GM12878 (cell line): ENCODE results near the gene NFATC3. TPM values are rescaled to one million over a fixed set of nuclear protein-coding genes. Genes with fewer than 3 reads are reported as not detected.

ENCODE experiments used
- BHLHE40 ChIP-seq, 2 experiments: fragments of 450-650 bp in 1 of 2; IDR thresholded peaks; 2 replicates each; pipeline ENCODE4 v1.6.1; 2011 to 2017; ENCODE audit warnings: low read depth in 2 of 2, borderline replicate concordance in 1 of 2, improper control_type of control experiment in 1 of 2, low read length in 1 of 2, mild to moderate bottlenecking in 1 of 2
- GATAD2B ChIP-seq: fragments of 450-650 bp; conservative IDR thresholded peaks from 2 replicates; pipeline ENCODE4 v1.6.1; 2017; ENCODE audit warnings: low read depth, mild to moderate bottlenecking, moderate library complexity
- IKZF2 ChIP-seq, 2 experiments: fragments of 450-650 bp; IDR thresholded peaks; 2 replicates each; pipeline ENCODE4 v1.6.1; 2017; ENCODE audit warnings: mild to moderate bottlenecking in 2 of 2, moderate library complexity in 2 of 2
- MEF2A ChIP-seq: IDR thresholded peaks from 2 replicates; pipeline ENCODE4 v1.6.1; 2011; ENCODE audit warnings: low read depth, mild to moderate bottlenecking, low read length, moderate library complexity; ENCODE audit not compliant: insufficient read depth
- PAX8 ChIP-seq: fragments of 450-650 bp; IDR thresholded peaks from 2 replicates; pipeline ENCODE4 v1.6.1; 2017; ENCODE audit warnings: mild to moderate bottlenecking, moderate library complexity
- PKNOX1 ChIP-seq: fragments of 450-650 bp; IDR thresholded peaks from 2 replicates; pipeline ENCODE4 v1.6.1; 2016; ENCODE audit warnings: mild to moderate bottlenecking
- RUNX3 ChIP-seq: IDR thresholded peaks from 2 replicates; pipeline ENCODE4 v1.6.1; 2012; ENCODE audit warnings: low read length, inconsistent platforms
- SMC3 ChIP-seq: IDR thresholded peaks from 2 replicates; pipeline ENCODE4 v1.6.1; 2011; ENCODE audit warnings: low read length, improper control_type of control experiment, borderline replicate concordance
- polyA plus RNA-seq, 11 experiments: library from polyadenylated mRNA; depleted of rRNA in 4 of 11; unstranded in 6 of 11; stranded (reverse) in 5 of 11; fragments of >200 nt; fragmentation: Nextera tagmentation in 4 of 11; fragmentation: Illumina TruSeq in 1 of 11; extraction: Ambion mirVana in 4 of 11; extraction: Trizol in 1 of 11; gene quantifications; 1 replicate in 1 of 11; 2 replicates in 10 of 11; pipeline versions ENCODE4 v1.2.1 to v1.2.3, GENCODE V29; 2011 to 2016; ENCODE audit warnings: inconsistent platforms in 2 of 11, missing spikeins in 2 of 11, low read depth in 1 of 11
- total RNA-seq, 4 experiments: library from RNA; depleted of rRNA in 3 of 4; stranded (reverse); fragments of >200 nt in 3 of 4; fragmentation: Illumina TruSeq in 1 of 4; extraction: Trizol in 1 of 4; gene quantifications; 2 replicates each; pipeline versions ENCODE4 v1.2.1 to v1.2.3, GENCODE V29; 2013 to 2021
- TF ChIP-seq, protein P1 (sequence below): fragments of 150-350 bp; IDR thresholded peaks from 2 replicates; pipeline ENCODE4 v1.6.1; 2016; ENCODE audit warnings: low read depth, low read length
- TF ChIP-seq, protein P2 (sequence below): fragments of 450-650 bp; IDR thresholded peaks from 2 replicates; pipeline ENCODE4 v1.6.1; 2017; ENCODE audit warnings: low read depth, mild to moderate bottlenecking, moderate library complexity
- TF ChIP-seq, protein P3 (sequence below): fragments of 450-650 bp; formaldehyde crosslinking; IDR thresholded peaks from 2 replicates; pipeline ENCODE4 v1.4.0; 2022; ENCODE audit warnings: mild to moderate bottlenecking, moderate library complexity
- TF ChIP-seq, protein P4 (sequence below): fragments of 450-650 bp; formaldehyde crosslinking; IDR thresholded peaks from 2 replicates; pipeline ENCODE4 v1.4.0; 2020; ENCODE audit warnings: mild to moderate bottlenecking, moderate library complexity

Gene NFATC3
- total and polyA plus RNA-seq, 10 of the 15 experiments (the other 5 are each of a cell fraction or from before 2014, with no cell fraction given) = 4.2 to 37.6 (median 24.9) TPM

DNA sequence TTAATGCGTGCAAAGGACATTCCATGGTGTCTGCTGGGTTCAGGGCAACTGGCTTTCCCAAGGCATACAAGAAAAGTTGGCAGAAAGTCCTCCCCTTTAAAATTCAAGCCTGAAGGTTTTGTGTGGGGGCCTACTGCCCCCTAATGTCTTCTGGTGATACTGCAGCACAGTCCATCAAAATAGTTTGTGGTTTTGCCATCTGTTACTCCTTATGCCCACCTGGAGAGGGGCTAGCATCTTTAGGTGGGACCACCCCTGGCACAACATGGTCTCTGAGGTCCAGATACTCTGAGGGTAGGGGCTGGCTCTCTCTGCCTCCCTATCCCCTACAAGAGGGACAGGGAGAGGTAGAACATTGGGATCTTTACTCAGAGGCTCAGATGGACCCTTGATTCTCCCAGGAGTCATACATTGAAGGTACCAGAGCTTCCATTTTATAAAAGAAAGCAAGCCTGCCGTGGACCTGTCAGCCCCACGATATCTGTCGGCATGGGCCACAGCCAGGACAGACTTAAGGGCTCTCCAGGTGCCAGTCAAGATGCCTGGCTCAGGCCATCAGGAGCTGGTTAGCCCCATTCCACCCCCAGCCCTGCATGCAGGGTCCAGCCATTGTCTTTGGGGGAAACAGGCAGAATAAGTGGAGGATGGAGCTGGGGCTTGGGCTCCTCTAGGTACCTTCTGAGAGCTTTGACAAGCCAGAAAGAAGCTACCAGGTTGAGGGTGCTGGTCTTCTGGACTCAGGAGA lies 144.4 kb downstream of the NFATC3 start (continued):
- TF ChIP-seq PAX8 (no peak), BHLHE40 (IDR thresholded peaks at IDR 0.05; ENCODE audit: borderline replicate concordance in 1 of 2, low read depth in 2 of 2, low read length in 1 of 2) (0 out of 4 replicates have a peak, but pooled peaks of 1 of the 2 experiments have one; percentile 50), SMC3 (peak; percentile 72), PKNOX1 (peak; percentile 36; the same call in 1 of the 2 replicates), GATAD2B (no peak), RUNX3 (peak; percentile 89), IKZF2 (IDR thresholded peaks at IDR 0.05) (no peak), MEF2A (no peak)
- TF ChIP-seq, protein P1, sequence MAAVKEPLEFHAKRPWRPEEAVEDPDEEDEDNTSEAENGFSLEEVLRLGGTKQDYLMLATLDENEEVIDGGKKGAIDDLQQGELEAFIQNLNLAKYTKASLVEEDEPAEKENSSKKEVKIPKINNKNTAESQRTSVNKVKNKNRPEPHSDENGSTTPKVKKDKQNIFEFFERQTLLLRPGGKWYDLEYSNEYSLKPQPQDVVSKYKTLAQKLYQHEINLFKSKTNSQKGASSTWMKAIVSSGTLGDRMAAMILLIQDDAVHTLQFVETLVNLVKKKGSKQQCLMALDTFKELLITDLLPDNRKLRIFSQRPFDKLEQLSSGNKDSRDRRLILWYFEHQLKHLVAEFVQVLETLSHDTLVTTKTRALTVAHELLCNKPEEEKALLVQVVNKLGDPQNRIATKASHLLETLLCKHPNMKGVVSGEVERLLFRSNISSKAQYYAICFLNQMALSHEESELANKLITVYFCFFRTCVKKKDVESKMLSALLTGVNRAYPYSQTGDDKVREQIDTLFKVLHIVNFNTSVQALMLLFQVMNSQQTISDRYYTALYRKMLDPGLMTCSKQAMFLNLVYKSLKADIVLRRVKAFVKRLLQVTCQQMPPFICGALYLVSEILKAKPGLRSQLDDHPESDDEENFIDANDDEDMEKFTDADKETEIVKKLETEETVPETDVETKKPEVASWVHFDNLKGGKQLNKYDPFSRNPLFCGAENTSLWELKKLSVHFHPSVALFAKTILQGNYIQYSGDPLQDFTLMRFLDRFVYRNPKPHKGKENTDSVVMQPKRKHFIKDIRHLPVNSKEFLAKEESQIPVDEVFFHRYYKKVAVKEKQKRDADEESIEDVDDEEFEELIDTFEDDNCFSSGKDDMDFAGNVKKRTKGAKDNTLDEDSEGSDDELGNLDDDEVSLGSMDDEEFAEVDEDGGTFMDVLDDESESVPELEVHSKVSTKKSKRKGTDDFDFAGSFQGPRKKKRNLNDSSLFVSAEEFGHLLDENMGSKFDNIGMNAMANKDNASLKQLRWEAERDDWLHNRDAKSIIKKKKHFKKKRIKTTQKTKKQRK = no peak
- TF ChIP-seq, protein P2, sequence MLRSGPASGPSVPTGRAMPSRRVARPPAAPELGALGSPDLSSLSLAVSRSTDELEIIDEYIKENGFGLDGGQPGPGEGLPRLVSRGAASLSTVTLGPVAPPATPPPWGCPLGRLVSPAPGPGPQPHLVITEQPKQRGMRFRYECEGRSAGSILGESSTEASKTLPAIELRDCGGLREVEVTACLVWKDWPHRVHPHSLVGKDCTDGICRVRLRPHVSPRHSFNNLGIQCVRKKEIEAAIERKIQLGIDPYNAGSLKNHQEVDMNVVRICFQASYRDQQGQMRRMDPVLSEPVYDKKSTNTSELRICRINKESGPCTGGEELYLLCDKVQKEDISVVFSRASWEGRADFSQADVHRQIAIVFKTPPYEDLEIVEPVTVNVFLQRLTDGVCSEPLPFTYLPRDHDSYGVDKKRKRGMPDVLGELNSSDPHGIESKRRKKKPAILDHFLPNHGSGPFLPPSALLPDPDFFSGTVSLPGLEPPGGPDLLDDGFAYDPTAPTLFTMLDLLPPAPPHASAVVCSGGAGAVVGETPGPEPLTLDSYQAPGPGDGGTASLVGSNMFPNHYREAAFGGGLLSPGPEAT = no peak
- TF ChIP-seq, protein P3, sequence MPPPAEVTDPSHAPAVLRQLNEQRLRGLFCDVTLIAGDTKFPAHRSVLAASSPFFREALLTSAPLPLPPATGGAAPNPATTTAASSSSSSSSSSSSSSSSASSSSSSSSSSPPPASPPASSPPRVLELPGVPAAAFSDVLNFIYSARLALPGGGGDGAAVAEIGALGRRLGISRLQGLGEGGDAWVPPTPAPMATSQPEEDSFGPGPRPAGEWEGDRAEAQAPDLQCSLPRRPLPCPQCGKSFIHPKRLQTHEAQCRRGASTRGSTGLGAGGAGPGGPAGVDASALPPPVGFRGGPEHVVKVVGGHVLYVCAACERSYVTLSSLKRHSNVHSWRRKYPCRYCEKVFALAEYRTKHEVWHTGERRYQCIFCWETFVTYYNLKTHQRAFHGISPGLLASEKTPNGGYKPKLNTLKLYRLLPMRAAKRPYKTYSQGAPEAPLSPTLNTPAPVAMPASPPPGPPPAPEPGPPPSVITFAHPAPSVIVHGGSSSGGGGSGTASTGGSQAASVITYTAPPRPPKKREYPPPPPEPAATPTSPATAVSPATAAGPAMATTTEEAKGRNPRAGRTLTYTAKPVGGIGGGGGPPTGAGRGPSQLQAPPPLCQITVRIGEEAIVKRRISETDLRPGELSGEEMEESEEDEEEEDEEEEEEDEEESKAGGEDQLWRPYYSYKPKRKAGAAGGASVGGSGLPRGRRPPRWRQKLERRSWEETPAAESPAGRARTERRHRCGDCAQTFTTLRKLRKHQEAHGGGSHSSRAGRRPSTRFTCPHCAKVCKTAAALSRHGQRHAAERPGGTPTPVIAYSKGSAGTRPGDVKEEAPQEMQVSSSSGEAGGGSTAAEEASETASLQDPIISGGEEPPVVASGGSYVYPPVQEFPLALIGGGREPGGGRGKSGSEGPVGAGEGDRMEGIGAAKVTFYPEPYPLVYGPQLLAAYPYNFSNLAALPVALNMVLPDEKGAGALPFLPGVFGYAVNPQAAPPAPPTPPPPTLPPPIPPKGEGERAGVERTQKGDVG = no peak
- TF ChIP-seq, protein P4, sequence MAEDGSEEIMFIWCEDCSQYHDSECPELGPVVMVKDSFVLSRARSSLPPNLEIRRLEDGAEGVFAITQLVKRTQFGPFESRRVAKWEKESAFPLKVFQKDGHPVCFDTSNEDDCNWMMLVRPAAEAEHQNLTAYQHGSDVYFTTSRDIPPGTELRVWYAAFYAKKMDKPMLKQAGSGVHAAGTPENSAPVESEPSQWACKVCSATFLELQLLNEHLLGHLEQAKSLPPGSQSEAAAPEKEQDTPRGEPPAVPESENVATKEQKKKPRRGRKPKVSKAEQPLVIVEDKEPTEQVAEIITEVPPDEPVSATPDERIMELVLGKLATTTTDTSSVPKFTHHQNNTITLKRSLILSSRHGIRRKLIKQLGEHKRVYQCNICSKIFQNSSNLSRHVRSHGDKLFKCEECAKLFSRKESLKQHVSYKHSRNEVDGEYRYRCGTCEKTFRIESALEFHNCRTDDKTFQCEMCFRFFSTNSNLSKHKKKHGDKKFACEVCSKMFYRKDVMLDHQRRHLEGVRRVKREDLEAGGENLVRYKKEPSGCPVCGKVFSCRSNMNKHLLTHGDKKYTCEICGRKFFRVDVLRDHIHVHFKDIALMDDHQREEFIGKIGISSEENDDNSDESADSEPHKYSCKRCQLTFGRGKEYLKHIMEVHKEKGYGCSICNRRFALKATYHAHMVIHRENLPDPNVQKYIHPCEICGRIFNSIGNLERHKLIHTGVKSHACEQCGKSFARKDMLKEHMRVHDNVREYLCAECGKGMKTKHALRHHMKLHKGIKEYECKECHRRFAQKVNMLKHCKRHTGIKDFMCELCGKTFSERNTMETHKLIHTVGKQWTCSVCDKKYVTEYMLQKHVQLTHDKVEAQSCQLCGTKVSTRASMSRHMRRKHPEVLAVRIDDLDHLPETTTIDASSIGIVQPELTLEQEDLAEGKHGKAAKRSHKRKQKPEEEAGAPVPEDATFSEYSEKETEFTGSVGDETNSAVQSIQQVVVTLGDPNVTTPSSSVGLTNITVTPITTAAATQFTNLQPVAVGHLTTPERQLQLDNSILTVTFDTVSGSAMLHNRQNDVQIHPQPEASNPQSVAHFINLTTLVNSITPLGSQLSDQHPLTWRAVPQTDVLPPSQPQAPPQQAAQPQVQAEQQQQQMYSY = no peak
